Caco-2 (cell line): Measurements from ENCODE around the gene FOXL3. TPM values are rescaled to one million over a fixed set of nuclear protein-coding genes. Genes with fewer than 3 reads are reported as not detected.

ENCODE experiments used
- BruUV-seq: library from RNA; stranded (reverse); fragments of 400-500 nt; replicated peaks from 2 replicates; lab custom pipeline; 2021; lab: Mats Ljungman, UMichigan
- CTCF ChIA-PET: fragments of 300-600 bp; sonication (Branson Sonifier 250); formaldehyde crosslinking; loops from one replicate; lab custom pipeline; 2022; ENCODE audit warnings: antibody characterized with exemption; lab: Charles Lee
- POLR2A ChIA-PET: fragments of 300-600 bp; sonication (Branson Sonifier 250); formaldehyde crosslinking; loops from one replicate; lab custom pipeline; 2022; ENCODE audit warnings: antibody characterized with exemption; lab: Charles Lee
- DNase-seq, 2 experiments: peaks; one replicate each; pipeline versions ENCODE4 v3.0.0 to v3.0.0-alpha.2; 2020 to 2022
- H3K27me3 ChIP-seq: replicated peaks from 2 replicates; pipeline ENCODE4 v1.6.0; 2011; ENCODE audit warnings: low read length; ENCODE audit not compliant: control insufficient read depth, insufficient read depth
- H3K36me3 ChIP-seq: 2 replicates; pipeline ENCODE4 v1.5.1; 2011; ENCODE audit warnings: low read length; ENCODE audit not compliant: control insufficient read depth, insufficient read depth
- H3K4me1 ChIP-seq: fragments of 250-450 bp; sonication (Bioruptor Pico); 2 replicates; pipeline ENCODE4 v1.5.1; 2020; ENCODE audit warnings: mild to moderate bottlenecking
- H3K4me3 ChIP-seq: 2 replicates; pipeline ENCODE4 v1.5.1; 2011; ENCODE audit warnings: low read depth, mild to moderate bottlenecking, control low read depth, low read length
- H3K9me3 ChIP-seq: fragments of 250-450 bp; sonication (Bioruptor Pico); 2 replicates; pipeline ENCODE4 v1.5.1; 2020; ENCODE audit warnings: mild to moderate bottlenecking, moderate library complexity
- H3K27ac Mint-ChIP-seq: one replicate; pipeline ENCODE4 v1.8.0; 2022; ENCODE audit warnings: mixed read lengths; ENCODE audit not compliant: unreplicated experiment
- H3K27me3 Mint-ChIP-seq: one replicate; pipeline ENCODE4 v1.8.0; 2022; ENCODE audit warnings: mixed read lengths; ENCODE audit not compliant: insufficient read depth, unreplicated experiment
- H3K36me3 Mint-ChIP-seq: one replicate; pipeline ENCODE4 v1.8.0; 2022; ENCODE audit warnings: mild to moderate bottlenecking, mixed read lengths; ENCODE audit not compliant: insufficient read depth, unreplicated experiment
- H3K4me1 Mint-ChIP-seq: one replicate; pipeline ENCODE4 v1.8.0; 2022; ENCODE audit warnings: low read depth, mixed read lengths; ENCODE audit not compliant: unreplicated experiment
- H3K4me3 Mint-ChIP-seq: one replicate; pipeline ENCODE4 v1.8.0; 2022; ENCODE audit warnings: mild to moderate bottlenecking, moderate library complexity, mixed read lengths; ENCODE audit not compliant: unreplicated experiment
- H3K9me3 Mint-ChIP-seq: one replicate; pipeline ENCODE4 v1.8.0; 2022; ENCODE audit warnings: mixed read lengths; ENCODE audit not compliant: unreplicated experiment
- CTCF ChIP-seq, 2 experiments: fragments of 200-600 bp in 1 of 2; IDR thresholded peaks; 1 replicate in 1 of 2; 2 replicates in 1 of 2; pipeline versions ENCODE4 v1.5.1 to v1.8.0; 2011 to 2022; ENCODE audit warnings: antibody characterized with exemption in 1 of 2, control low read depth in 1 of 2, inconsistent platforms in 1 of 2, low read depth in 1 of 2, low read length in 1 of 2, mild to moderate bottlenecking in 1 of 2, moderate library complexity in 1 of 2; ENCODE audit not compliant: insufficient read depth in 1 of 2, severe bottlenecking in 1 of 2, unreplicated experiment in 1 of 2
- intact Hi-C: fragments of 100-400 bp; cut with micrococcal nuclease; formaldehyde crosslinking; loops from one replicate; pipeline ENCODE4 v1.10.0; 2022; ENCODE audit not compliant: unreplicated experiment
- total RNA-seq: library from RNA; stranded (reverse); gene quantifications from 2 replicates; pipeline ENCODE4 v1.2.3, GENCODE V29; 2022

The FOXL3 gene
- total RNA-seq, 1 experiment from 2014 or later = not detected

- Mint-ChIP-seq H3K27me3 (no peaks in the 10 kb centered on the region), H3K9me3 (peaks cover 11% of the 10 kb centered on the region), H3K4me1 (peaks cover 6% of the 10 kb centered on the region), H3K36me3 (no peaks in the 10 kb centered on the region), H3K27ac (no peak overlapping the region), H3K4me3 (no peak overlapping the region)
- H3K36me3 ChIP-seq = no peaks in the 10 kb centered on the region
- H3K4me3 ChIP-seq = no peak overlapping the region
- POLR2A ChIA-PET = no interaction called here
- no peak for DNase-seq
- TF ChIP-seq CTCF (IDR thresholded peaks at IDR 0.05; ENCODE audit: insufficient read depth in 1 of 2, low read depth in 1 of 2, low read length in 1 of 2, severe bottlenecking in 1 of 2, unreplicated experiment in 1 of 2) = no peak
- intact Hi-C loops = no loop called here
- peaks cover 1% of the 10 kb centered on the region for H3K4me1 ChIP-seq
- no peaks in the 10 kb centered on the region for H3K9me3 ChIP-seq
- BruUV-seq = no TSS peak
- no peaks in the 10 kb centered on the region for H3K27me3 ChIP-seq
- CTCF ChIA-PET = no interaction called here
Observed at GRCh38 chr7:300546-301290, 10.7 kb downstream of the FOXL3 start.

GRCh38 chr7:301291-302053, 11.5 kb downstream of the FOXL3 start:
- peaks cover 11% of the 10 kb centered on the region for H3K9me3 Mint-ChIP-seq
- Histone ChIP-seq H3K4me3 (no peak overlapping the region), H3K4me1 (no peaks in the 10 kb centered on the region), H3K27me3 (no peaks in the 10 kb centered on the region), H3K36me3 (no peaks in the 10 kb centered on the region), H3K9me3 (no peaks in the 10 kb centered on the region)
- H3K27me3 Mint-ChIP-seq = no peaks in the 10 kb centered on the region
- H3K4me3 Mint-ChIP-seq = no peak overlapping the region
- H3K4me1 Mint-ChIP-seq = peaks cover 6% of the 10 kb centered on the region
- DNase-seq = peak in 1 of 2 experiments; percentile 26
- H3K27ac Mint-ChIP-seq = no peak overlapping the region
- no peaks in the 10 kb centered on the region for H3K36me3 Mint-ChIP-seq
- CTCF ChIA-PET = interaction anchor here (0.6 kb wide), 1 partner anchor 470 kb away, joined by 3 read pairs; no protein-coding TSS in a partner anchor
- intact Hi-C loops = no loop called here
- TF ChIP-seq CTCF (IDR thresholded peaks at IDR 0.05; ENCODE audit: insufficient read depth in 1 of 2, low read depth in 1 of 2, low read length in 1 of 2, severe bottlenecking in 1 of 2, unreplicated experiment in 1 of 2) = no peak
- BruUV-seq = no TSS peak
- POLR2A ChIA-PET = no interaction called here

- DNase-seq = no peak
- no peak for TF ChIP-seq CTCF (IDR thresholded peaks at IDR 0.05; ENCODE audit: insufficient read depth in 1 of 2, low read depth in 1 of 2, low read length in 1 of 2, severe bottlenecking in 1 of 2, unreplicated experiment in 1 of 2)
- intact Hi-C loops = no loop called here
- Histone ChIP-seq H3K4me1 (no peaks in the 10 kb centered on the region), H3K4me3 (no peak overlapping the region), H3K27me3 (no peaks in the 10 kb centered on the region), H3K9me3 (no peaks in the 10 kb centered on the region), H3K36me3 (no peaks in the 10 kb centered on the region)
- Mint-ChIP-seq H3K4me1 (peaks cover 6% of the 10 kb centered on the region), H3K9me3 (peaks cover 11% of the 10 kb centered on the region), H3K27ac (no peak overlapping the region), H3K36me3 (no peaks in the 10 kb centered on the region), H3K4me3 (no peak overlapping the region), H3K27me3 (no peaks in the 10 kb centered on the region)
- CTCF ChIA-PET = interaction anchor here (0.6 to 0.7 kb wide), 2 partner anchors 25 to 469 kb away, joined by 3 read pairs; no protein-coding TSS in a partner anchor
- BruUV-seq = no TSS peak
- POLR2A ChIA-PET = no interaction called here
Observed at GRCh38 chr7:302054-302992, 12.4 kb downstream of the FOXL3 start.
